Neuronal stem cell (in vitro differentiated cells): Measurements from ENCODE around the gene PRR5.
"Not testable (repeated sequence)": the region's sequence is repeated elsewhere in the genome, so short reads cannot be mapped to it uniquely, and the experiment has no call there.

Experiments used
- DNase-seq: peaks from one replicate; pipeline ENCODE4 v3.0.0-alpha.2; 2013; ENCODE audit warnings: low spot score
- H2AFZ ChIP-seq: one replicate; pipeline ENCODE4 v1.6.1; 2013; ENCODE audit warnings: mild to moderate bottlenecking, low read length, inconsistent platforms
- H2AK5ac ChIP-seq: 2 replicates; pipeline ENCODE4 v1.6.1; 2013; ENCODE audit warnings: low read depth, mild to moderate bottlenecking, inconsistent platforms, low read length, moderate library complexity, mixed read lengths
- H2BK120ac ChIP-seq: 2 replicates; pipeline ENCODE4 v1.6.1; 2013; ENCODE audit warnings: low read depth, mild to moderate bottlenecking, inconsistent platforms, low read length, moderate library complexity, mixed read lengths
- H2BK12ac ChIP-seq: one replicate; pipeline ENCODE4 v1.6.1; 2013; ENCODE audit warnings: low read length, inconsistent platforms
- H2BK15ac ChIP-seq: 2 replicates; pipeline ENCODE4 v1.6.1; 2013; ENCODE audit warnings: mild to moderate bottlenecking, low read length, inconsistent platforms, mixed read lengths
- H2BK5ac ChIP-seq: one replicate; pipeline ENCODE4 v1.6.1; 2013; ENCODE audit warnings: inconsistent platforms, mild to moderate bottlenecking, low read length, moderate library complexity
- H3K14ac ChIP-seq: one replicate; pipeline ENCODE4 v1.6.1; 2013; ENCODE audit warnings: low read length, inconsistent platforms
- H3K18ac ChIP-seq: 2 replicates; pipeline ENCODE4 v1.6.1; 2013; ENCODE audit warnings: low read length, inconsistent platforms
- H3K23ac ChIP-seq: 2 replicates; pipeline ENCODE4 v1.6.1; 2013; ENCODE audit warnings: low read depth, mild to moderate bottlenecking, mixed read lengths, low read length, inconsistent platforms; ENCODE audit not compliant: poor library complexity
- H3K27ac ChIP-seq: replicated peaks from 3 replicates; pipeline ENCODE4 v1.5.1; 2013; ENCODE audit warnings: low read length, inconsistent platforms
- H3K27me3 ChIP-seq, 3 experiments: 2 replicates each; pipeline ENCODE4 v1.6.1; 2013; ENCODE audit warnings: low read length in 3 of 3, mild to moderate bottlenecking in 2 of 3, inconsistent platforms in 1 of 3, low read depth in 1 of 3, mixed read lengths in 1 of 3, moderate library complexity in 1 of 3; ENCODE audit not compliant: control insufficient read depth in 3 of 3, insufficient read depth in 3 of 3
- H3K36me3 ChIP-seq, 2 donors: replicated peaks in 1 of 2; 2 replicates each; pipeline ENCODE4 v1.6.1; 2013; ENCODE audit warnings: low read length in 2 of 2; ENCODE audit not compliant: control insufficient read depth in 2 of 2, insufficient read depth in 2 of 2
- H3K4ac ChIP-seq: 2 replicates; pipeline ENCODE4 v1.6.1; 2013; ENCODE audit warnings: inconsistent platforms, mild to moderate bottlenecking, low read length, moderate library complexity
- H3K4me1 ChIP-seq, 2 donors: 1 replicate in 1 of 2; 2 replicates in 1 of 2; pipeline ENCODE4 v1.6.1; 2013; ENCODE audit warnings: low read length in 2 of 2, low read depth in 1 of 2; ENCODE audit not compliant: control insufficient read depth in 2 of 2, insufficient read depth in 1 of 2
- H3K4me2 ChIP-seq: one replicate; pipeline ENCODE4 v1.6.1; 2013; ENCODE audit warnings: mild to moderate bottlenecking, low read length, inconsistent platforms; ENCODE audit not compliant: insufficient read depth, poor library complexity, severe bottlenecking
- H3K4me3 ChIP-seq, 2 donors: 2 replicates each; pipeline ENCODE4 v1.5.1; 2013; ENCODE audit warnings: low read length in 2 of 2, mild to moderate bottlenecking in 2 of 2, inconsistent platforms in 1 of 2, moderate library complexity in 1 of 2
- H3K79me1 ChIP-seq: one replicate; pipeline ENCODE4 v1.6.1; 2013; ENCODE audit warnings: low read depth, mild to moderate bottlenecking, inconsistent platforms, low read length, moderate library complexity
- H3K9ac ChIP-seq: one replicate; pipeline ENCODE4 v1.6.1; 2013; ENCODE audit warnings: mild to moderate bottlenecking, low read depth, low read length, inconsistent platforms; ENCODE audit not compliant: poor library complexity
- H3K9me3 ChIP-seq, 2 donors: replicated peaks in 1 of 2; 2 replicates each; pipeline versions ENCODE3 to v1.6.1; 2013; ENCODE audit warnings: low read length in 2 of 2, mild to moderate bottlenecking in 2 of 2, inconsistent platforms in 1 of 2, low read depth in 1 of 2, mixed read lengths in 1 of 2, moderate library complexity in 1 of 2; ENCODE audit not compliant: control insufficient read depth in 2 of 2, insufficient read depth in 1 of 2
- H4K8ac ChIP-seq: one replicate; pipeline ENCODE4 v1.6.1; 2013; ENCODE audit warnings: low read depth, mild to moderate bottlenecking, inconsistent platforms, low read length, moderate library complexity
- H4K91ac ChIP-seq: one replicate; pipeline ENCODE4 v1.6.1; 2013; ENCODE audit warnings: low read length, low read depth, mild to moderate bottlenecking, inconsistent platforms; ENCODE audit not compliant: poor library complexity
- WGBS, 2 donors: extraction: QIAGEN DNeasy Blood & Tissue Kit; methylation state at CpG; one replicate each; pipeline ENCODE4 v1.1.7; 2013; ENCODE audit warnings: missing lambda C conversion rate in 2 of 2, mixed read lengths in 1 of 2; ENCODE audit not compliant: insufficient read length in 2 of 2, insufficient replicate concordance in 1 of 2; ENCODE audit errors: extremely low coverage in 2 of 2; 5-methylcytosine and 5-hydroxymethylcytosine counted together

Gene PRR5

GRCh38 chr22:44747784-44748127 lies 45.8 kb downstream of the PRR5 start:
- not testable (repeated sequence) for H3K14ac ChIP-seq, H3K4me1 ChIP-seq, H3K9me3 ChIP-seq, H3K23ac ChIP-seq, H2BK15ac ChIP-seq, H4K91ac ChIP-seq, H3K36me3 ChIP-seq, H2BK5ac ChIP-seq, H3K27ac ChIP-seq, H3K79me1 ChIP-seq, H2AFZ ChIP-seq, H2BK120ac ChIP-seq, H3K9ac ChIP-seq, H3K4me3 ChIP-seq, H2BK12ac ChIP-seq, DNase-seq, H2AK5ac ChIP-seq, H3K4me2 ChIP-seq, H3K4ac ChIP-seq, H3K18ac ChIP-seq, H4K8ac ChIP-seq
- WGBS, 2 donors = no CpG with 5 or more reads among the region's 4 CpGs
- H3K27me3 ChIP-seq = peaks cover under 1 to 32% (median 5%) of the 10 kb centered on the region in 3 experiments

DNA sequence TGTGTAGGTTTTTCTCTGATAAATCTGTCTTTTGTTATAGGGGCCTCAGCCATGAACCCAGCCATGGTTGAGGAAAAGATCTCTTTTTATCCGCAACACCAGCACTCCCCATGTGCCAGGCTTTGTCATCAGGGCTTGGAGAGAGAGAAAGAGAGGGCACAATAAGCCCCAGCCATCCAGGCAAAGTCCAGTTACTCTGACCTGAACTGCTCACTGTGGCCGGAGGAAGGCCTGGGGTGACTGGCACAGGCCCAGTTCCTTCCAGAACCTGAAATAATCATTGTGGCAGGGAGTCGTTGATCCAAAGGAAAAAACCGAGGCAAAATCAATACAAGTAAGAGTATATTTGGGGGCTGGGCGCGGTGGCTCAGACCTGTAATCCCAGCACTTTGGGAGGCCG lies 46.5 kb downstream of the PRR5 start:
- H3K23ac ChIP-seq = no peak overlapping the region
- peaks cover 3 to 40% (median 13%) of the 10 kb centered on the region in 3 experiments for H3K27me3 ChIP-seq
- H3K14ac ChIP-seq = no peak overlapping the region
- H4K91ac ChIP-seq = no peak overlapping the region
- no peak overlapping the region for H3K4me3 ChIP-seq
- H2BK5ac ChIP-seq = no peak overlapping the region
- WGBS, 2 donors = no CpG with 5 or more reads among the region's 7 CpGs
- DNase-seq = no peak
- no peak overlapping the region for H3K18ac ChIP-seq
- H3K4me2 ChIP-seq = no peak overlapping the region
- H3K79me1 ChIP-seq = no peaks in the 10 kb centered on the region
- H2BK15ac ChIP-seq = no peak overlapping the region
- no peak overlapping the region for H2BK12ac ChIP-seq
- no peak overlapping the region for H4K8ac ChIP-seq
- no peak overlapping the region for H2BK120ac ChIP-seq
- no peak overlapping the region for H3K4ac ChIP-seq
- no peak overlapping the region for H3K9ac ChIP-seq
- H2AK5ac ChIP-seq = no peak overlapping the region
- no peak overlapping the region for H2AFZ ChIP-seq
- H3K9me3 ChIP-seq = peaks cover 0 to 2% of the 10 kb centered on the region in 2 donors
- H3K4me1 ChIP-seq = peaks cover 2 to 3% of the 10 kb centered on the region in 2 donors
- no peak overlapping the region for H3K27ac ChIP-seq
- H3K36me3 ChIP-seq = no peaks in the 10 kb centered on the region

DNA sequence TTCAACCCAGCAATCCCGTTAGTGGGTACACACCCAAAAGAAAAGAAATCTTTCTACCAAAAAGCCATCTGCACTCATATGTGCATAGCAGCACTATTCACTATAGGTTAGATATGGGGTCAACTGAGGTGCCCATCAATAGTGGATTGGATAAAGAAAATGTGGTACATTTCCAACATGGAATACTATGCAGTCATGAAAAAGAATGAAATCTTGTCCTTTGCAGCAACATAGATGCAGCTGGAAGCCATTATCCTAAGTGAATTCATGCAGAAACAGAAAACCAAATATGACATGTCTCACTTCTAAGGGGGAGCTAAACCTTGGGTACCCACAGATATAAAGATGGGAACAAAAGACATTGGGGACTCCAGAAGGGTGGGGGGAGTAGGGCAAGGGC lies 48.5 kb downstream of the PRR5 start:
- H3K27ac ChIP-seq = no peak overlapping the region
- H2BK12ac ChIP-seq = no peak overlapping the region
- H2BK15ac ChIP-seq = no peak overlapping the region
- no peak overlapping the region for H3K14ac ChIP-seq
- no CpG with 5 or more reads among the region's 1 CpG for WGBS, 2 donors
- H2BK5ac ChIP-seq = no peak overlapping the region
- no peak overlapping the region for H3K18ac ChIP-seq
- no peak overlapping the region for H3K23ac ChIP-seq
- H3K27me3 ChIP-seq = peaks cover 5 to 59% (median 26%) of the 10 kb centered on the region in 3 experiments
- H3K4me1 ChIP-seq = peaks cover 2 to 3% of the 10 kb centered on the region in 2 donors
- no peak overlapping the region for H4K91ac ChIP-seq
- H2AK5ac ChIP-seq = no peak overlapping the region
- no peak overlapping the region for H3K9ac ChIP-seq
- H3K9me3 ChIP-seq = peaks cover 2% of the 10 kb centered on the region in 2 donors
- no peaks in the 10 kb centered on the region for H3K36me3 ChIP-seq
- no peak overlapping the region for H4K8ac ChIP-seq
- no peak overlapping the region for H3K4me2 ChIP-seq
- H3K4ac ChIP-seq = no peak overlapping the region
- H2BK120ac ChIP-seq = no peak overlapping the region
- DNase-seq = no peak
- no peak overlapping the region for H3K4me3 ChIP-seq
- no peak overlapping the region for H2AFZ ChIP-seq
- no peaks in the 10 kb centered on the region for H3K79me1 ChIP-seq

- no CpG with 5 or more reads among the region's 78 CpGs for WGBS, 2 donors
These were observed 50.5 kb downstream of the PRR5 start, which contains the start of gene ARHGAP8 for GRCh38 chr22:44752285-44753188. Gene ARHGAP8, plus strand, starts transcription at chr22:44752575. Its CDS starts 33,953 bp downstream, at chr22:44786528.

More at GRCh38 chr22:44752285-44753188, 50.5 kb downstream of the PRR5 start, which contains the start of gene ARHGAP8:
- Histone ChIP-seq H2BK12ac (no peak within 1 kb of the TSS), H2BK15ac (no peak within 1 kb of the TSS), H3K4me2 (peak within 1 kb of the TSS; percentile 77), H4K8ac (no peak within 1 kb of the TSS), H3K14ac (no peak within 1 kb of the TSS), H3K18ac (peak within 1 kb of the TSS; percentile 19), H3K36me3 (no peaks in the 10 kb centered on the region), H3K4me1 (peaks cover 0 to 5% of the 10 kb centered on the region in 2 donors), H3K9me3 (peaks cover 2% of the 10 kb centered on the region in 2 donors), H3K4ac (no peak within 1 kb of the TSS), H3K27ac (no peak within 1 kb of the TSS), H3K4me3 (peak within 1 kb of the TSS in 1 of 2 donors; percentile 74), H2BK5ac (peak within 1 kb of the TSS; percentile 35), H3K79me1 (no peaks in the 10 kb centered on the region), H4K91ac (no peak within 1 kb of the TSS), H3K27me3 (peaks cover 5 to 44% (median 26%) of the 10 kb centered on the region in 3 experiments), H2AFZ (no peak within 1 kb of the TSS), H3K23ac (peak within 1 kb of the TSS; percentile 73), H3K9ac (peak within 1 kb of the TSS; percentile 72), H2AK5ac (no peak within 1 kb of the TSS), H2BK120ac (no peak within 1 kb of the TSS)
- DNase-seq = no peak
